22Rv1 (cell line): ENCODE measurements around the gene SH2D3A.

Source experiments
- CTCF ChIP-seq: fragments of 450-650 bp; IDR thresholded peaks from 2 replicates; pipeline ENCODE4 v1.5.1; 2017; ENCODE audit warnings: mild to moderate bottlenecking
- ZFX ChIP-seq: fragments of 450-650 bp; IDR thresholded peaks from 2 replicates; pipeline ENCODE4 v1.6.1; 2017; ENCODE audit warnings: antibody characterized with exemption, borderline replicate concordance

GRCh38 chr19:6732803-6733337, 34.4 kb downstream of the SH2D3A start:
- no peak for TF ChIP-seq CTCF
- TF ChIP-seq ZFX: no peak
